ENCODE measurements around the gene MIER2. TPM values are rescaled to one million over a fixed set of nuclear protein-coding genes. Genes with fewer than 3 reads are reported as not detected.

Gene MIER2
- total and polyA plus RNA-seq, 10 donors: 19.2 to 66.5 (median 30.7) TPM

DNA sequence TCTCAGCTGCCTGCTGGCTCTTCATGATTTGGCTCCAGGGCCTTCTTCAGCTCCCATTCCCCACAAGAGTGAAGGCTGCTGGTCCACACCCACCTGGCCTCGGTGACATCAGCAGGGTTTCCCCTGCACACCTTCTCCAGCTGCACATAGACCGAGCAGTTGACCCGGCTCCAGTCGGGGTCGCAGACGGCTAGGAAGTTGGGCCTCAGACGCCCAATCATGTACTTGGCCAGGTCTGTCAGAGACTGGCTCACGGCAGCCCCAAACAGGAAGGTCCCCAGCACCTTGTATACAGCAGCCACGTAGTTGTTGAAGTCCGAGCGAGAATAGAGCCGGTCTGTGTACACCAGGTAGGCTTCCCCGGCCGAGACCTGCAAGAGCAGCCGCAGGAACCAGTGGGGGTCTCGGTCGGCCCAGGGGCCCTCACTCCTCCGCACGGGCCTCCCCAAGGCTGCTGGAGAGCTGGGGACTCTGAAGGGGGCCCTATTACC lies 57.2 kb downstream of the MIER2 start:
- Histone ChIP-seq H3K27ac (no peak overlapping the region), H3K4me1 (peaks cover 0 to 21% (median 16%) of the 10 kb centered on the region in 6 donors), H3K4me3 (no peak overlapping the region), H3K36me3 (no peaks in the 10 kb centered on the region), H3K9me3 (no peaks in the 10 kb centered on the region), H3K27me3 (replicated peaks in 1 of 7) (peaks cover 1 to 56% (median 26%) of the 10 kb centered on the region in 7 donors)
- intact Hi-C loops (cut with DNase I; ENCODE audit: low total_unique reads): no loop called here
- DNase-seq: no peak
- TF ChIP-seq POLR2AphosphoS5 (IDR thresholded peaks at IDR 0.05): no peak
- no peak for TF ChIP-seq POLR2A (IDR thresholded peaks at IDR 0.05)
- TF ChIP-seq, protein P1, sequence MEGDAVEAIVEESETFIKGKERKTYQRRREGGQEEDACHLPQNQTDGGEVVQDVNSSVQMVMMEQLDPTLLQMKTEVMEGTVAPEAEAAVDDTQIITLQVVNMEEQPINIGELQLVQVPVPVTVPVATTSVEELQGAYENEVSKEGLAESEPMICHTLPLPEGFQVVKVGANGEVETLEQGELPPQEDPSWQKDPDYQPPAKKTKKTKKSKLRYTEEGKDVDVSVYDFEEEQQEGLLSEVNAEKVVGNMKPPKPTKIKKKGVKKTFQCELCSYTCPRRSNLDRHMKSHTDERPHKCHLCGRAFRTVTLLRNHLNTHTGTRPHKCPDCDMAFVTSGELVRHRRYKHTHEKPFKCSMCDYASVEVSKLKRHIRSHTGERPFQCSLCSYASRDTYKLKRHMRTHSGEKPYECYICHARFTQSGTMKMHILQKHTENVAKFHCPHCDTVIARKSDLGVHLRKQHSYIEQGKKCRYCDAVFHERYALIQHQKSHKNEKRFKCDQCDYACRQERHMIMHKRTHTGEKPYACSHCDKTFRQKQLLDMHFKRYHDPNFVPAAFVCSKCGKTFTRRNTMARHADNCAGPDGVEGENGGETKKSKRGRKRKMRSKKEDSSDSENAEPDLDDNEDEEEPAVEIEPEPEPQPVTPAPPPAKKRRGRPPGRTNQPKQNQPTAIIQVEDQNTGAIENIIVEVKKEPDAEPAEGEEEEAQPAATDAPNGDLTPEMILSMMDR (IDR thresholded peaks at IDR 0.05 in 8 of 11, conservative IDR thresholded peaks at IDR 0.05 in 3 of 11): no peak
- 86 to 93% (median 87%) methylated on average over 3 to 19 of the region's 19 CpGs for WGBS, 5 donors

DNA sequence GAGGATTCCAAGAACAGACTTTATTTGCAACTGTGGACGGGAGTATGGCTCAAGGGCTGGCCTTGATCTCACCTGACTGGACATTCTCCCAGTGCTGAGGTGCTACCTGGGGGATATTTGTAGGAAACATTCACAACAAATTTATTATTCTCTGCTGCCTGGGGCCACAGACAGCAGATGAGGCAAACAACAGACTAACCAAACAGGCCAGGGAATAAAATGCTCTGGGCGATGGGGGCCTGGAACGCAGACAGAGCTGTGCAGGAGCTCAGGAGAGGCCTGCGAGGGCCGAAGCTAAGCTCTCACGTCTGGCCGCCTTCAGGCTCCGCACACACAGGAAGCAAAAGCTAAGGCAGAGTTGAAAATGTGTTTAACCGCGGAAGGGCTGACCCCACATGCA lies 61.2 kb downstream of the MIER2 start:
- DNase-seq: no peak
- intact Hi-C loops (cut with DNase I; ENCODE audit: low total_unique reads): no loop called here
- H3K36me3 ChIP-seq: peaks cover 0 to 11% (median 0%) of the 10 kb centered on the region in 6 donors
- peaks cover 0 to 55% (median 0%) of the 10 kb centered on the region in 7 donors for H3K27me3 ChIP-seq (replicated peaks in 1 of 7)
- no peak overlapping the region for H3K4me3 ChIP-seq
- H3K27ac ChIP-seq: no peak overlapping the region
- no peaks in the 10 kb centered on the region for H3K4me1 ChIP-seq
- no peaks in the 10 kb centered on the region for H3K9me3 ChIP-seq
- no peak for TF ChIP-seq POLR2AphosphoS5 (IDR thresholded peaks at IDR 0.05)
- TF ChIP-seq POLR2A (IDR thresholded peaks at IDR 0.05): no peak
- TF ChIP-seq, protein P1 (IDR thresholded peaks at IDR 0.05 in 8 of 11, conservative IDR thresholded peaks at IDR 0.05 in 3 of 11): no peak
- 81 to 90% (median 85%) methylated on average over 10 of the region's 10 CpGs for WGBS, 5 donors

DNA sequence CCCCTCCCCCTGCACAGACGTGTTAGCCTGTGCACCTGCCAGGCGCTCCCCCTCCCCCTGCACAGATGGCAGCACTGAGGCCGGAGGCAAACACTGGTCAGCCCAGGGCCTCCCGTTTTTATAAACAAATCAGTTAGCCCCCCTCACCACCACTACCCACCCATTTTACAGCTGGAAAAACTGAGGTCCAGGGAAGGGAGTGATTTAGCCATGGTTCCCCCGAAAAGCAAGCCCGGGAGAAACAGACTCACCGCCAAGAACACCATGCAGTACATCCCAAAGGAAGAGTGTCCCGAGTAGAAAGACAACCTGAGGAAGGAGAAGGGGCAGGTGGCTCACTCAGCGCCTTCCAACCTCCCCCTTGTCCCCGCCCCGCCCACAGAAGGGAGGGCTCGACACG lies 62.1 kb downstream of the MIER2 start:
- H3K4me3 ChIP-seq: no peak overlapping the region
- 69 to 79% (median 72%) methylated on average over 13 of the region's 13 CpGs for WGBS, 5 donors
- no peak for TF ChIP-seq POLR2AphosphoS5 (IDR thresholded peaks at IDR 0.05)
- TF ChIP-seq POLR2A (IDR thresholded peaks at IDR 0.05): no peak
- TF ChIP-seq, protein P1 (IDR thresholded peaks at IDR 0.05 in 8 of 11, conservative IDR thresholded peaks at IDR 0.05 in 3 of 11): no peak

DNA sequence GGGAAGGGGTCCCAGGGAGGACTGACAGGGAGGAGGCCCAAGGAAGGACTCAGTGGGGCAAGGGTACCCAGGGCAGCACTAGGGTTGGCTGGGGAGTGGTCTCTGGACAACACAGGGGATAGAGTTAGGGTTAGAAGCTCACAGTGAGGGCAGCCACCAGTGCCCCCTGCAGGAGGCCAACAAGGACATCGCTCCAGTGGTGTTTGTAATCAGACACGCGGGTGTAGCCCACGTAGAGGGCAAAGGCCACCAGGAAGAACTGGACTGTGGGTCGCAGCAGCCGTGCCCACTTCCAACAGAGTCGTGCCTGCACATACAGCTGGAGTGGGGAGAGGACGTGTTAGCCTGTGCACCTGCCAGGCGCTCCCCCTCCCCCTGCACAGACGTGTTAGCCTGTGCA lies 62.6 kb downstream of the MIER2 start:
- TF ChIP-seq POLR2A (IDR thresholded peaks at IDR 0.05): no peak
- no peak for TF ChIP-seq POLR2AphosphoS5 (IDR thresholded peaks at IDR 0.05)
- TF ChIP-seq, protein P1 (IDR thresholded peaks at IDR 0.05 in 8 of 11, conservative IDR thresholded peaks at IDR 0.05 in 3 of 11): no peak
- Histone ChIP-seq H3K27me3 (replicated peaks in 1 of 7) (peaks cover 0 to 56% (median 7%) of the 10 kb centered on the region in 7 donors), H3K27ac (no peak overlapping the region), H3K4me3 (no peak overlapping the region), H3K9me3 (no peaks in the 10 kb centered on the region), H3K4me1 (no peaks in the 10 kb centered on the region), H3K36me3 (peaks cover 0 to 11% (median 0%) of the 10 kb centered on the region in 6 donors)
- 64 to 76% (median 69%) methylated on average over 9 to 10 of the region's 10 CpGs for WGBS, 5 donors
- DNase-seq: no peak
- intact Hi-C loops (cut with DNase I; ENCODE audit: low total_unique reads): no loop called here

More for the DNA sequence above, 62.1 kb downstream of the MIER2 start:
- Histone ChIP-seq H3K36me3 (peaks cover 0 to 11% (median 0%) of the 10 kb centered on the region in 6 donors), H3K27ac (no peak overlapping the region), H3K27me3 (replicated peaks in 1 of 7) (peaks cover 0 to 55% (median 5%) of the 10 kb centered on the region in 7 donors), H3K9me3 (no peaks in the 10 kb centered on the region), H3K4me1 (no peaks in the 10 kb centered on the region)
- DNase-seq: no peak
- intact Hi-C loops (cut with DNase I; ENCODE audit: low total_unique reads): no loop called here
